H54 (cell line): ENCODE data around the gene JAM3.
"Not testable (repeated sequence)": the region's sequence is repeated elsewhere in the genome, so short reads cannot be mapped to it uniquely, and the experiment has no call there.

Source experiments
- DNase-seq: peaks from one replicate; pipeline ENCODE4 v3.0.0; 2011; ENCODE audit warnings: low spot score, mixed read lengths; ENCODE audit not compliant: insufficient read length
- FAIRE-seq: peaks from 3 replicates; lab custom pipeline; 2011; peaks lifted over from hg19 to GRCh38; lab: Jason Lieb, UNC
- POLR2A ChIP-seq: IDR thresholded peaks from 2 replicates; pipeline ENCODE4 v1.6.1; 2011; ENCODE audit warnings: low read depth, mild to moderate bottlenecking, low read length

JAM3 gene

GRCh38 chr11:134170177-134170918, 101.5 kb downstream of the JAM3 start:
- DNase-seq = no peak
- no peak for TF ChIP-seq POLR2A
- no peak for FAIRE-seq

DNA sequence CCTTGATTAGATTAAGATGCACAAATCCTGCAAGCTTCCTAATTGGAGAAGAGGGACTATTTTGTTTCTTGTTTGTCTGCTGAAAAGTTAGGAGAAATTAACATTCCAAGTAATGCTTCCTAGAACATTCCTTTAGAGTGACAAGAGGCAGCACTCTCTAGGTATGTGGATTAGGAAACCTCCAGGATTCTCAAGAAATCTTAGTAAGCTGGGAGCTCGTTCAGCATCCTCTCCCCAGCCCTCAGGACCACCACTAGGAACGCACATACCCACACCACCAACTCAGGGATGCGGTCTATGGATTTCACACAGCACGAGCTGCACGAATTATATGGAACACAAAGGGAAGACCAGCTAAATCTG, 102.0 kb downstream of the JAM3 start:
- FAIRE-seq = no peak
- TF ChIP-seq POLR2A = no peak
- no peak for DNase-seq

DNA sequence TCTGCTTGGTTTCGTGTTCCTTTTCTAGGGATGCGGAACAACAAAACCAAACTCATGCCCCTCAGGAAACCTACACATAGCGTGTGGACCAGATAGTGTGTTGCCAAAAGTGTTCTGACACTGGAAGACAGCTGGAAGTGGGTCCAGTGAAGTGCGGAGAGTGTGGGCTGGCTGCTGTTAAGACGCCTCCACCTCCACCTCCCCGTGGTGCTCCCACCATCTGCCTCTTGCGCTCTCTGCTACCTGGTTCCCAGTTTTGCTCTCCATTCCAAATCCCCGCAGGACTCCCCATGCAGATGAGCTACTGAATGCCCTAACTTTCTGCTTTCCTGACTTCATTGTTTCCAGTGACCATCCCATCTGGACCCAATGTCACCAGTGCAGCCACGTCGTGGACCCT, 103.1 kb downstream of the JAM3 start:
- no peak for TF ChIP-seq POLR2A
- FAIRE-seq (no peak), DNase-seq (no peak)

GRCh38 chr11:134173296-134173695, 104.4 kb downstream of the JAM3 start:
- FAIRE-seq (no peak), DNase-seq (no peak)

DNA sequence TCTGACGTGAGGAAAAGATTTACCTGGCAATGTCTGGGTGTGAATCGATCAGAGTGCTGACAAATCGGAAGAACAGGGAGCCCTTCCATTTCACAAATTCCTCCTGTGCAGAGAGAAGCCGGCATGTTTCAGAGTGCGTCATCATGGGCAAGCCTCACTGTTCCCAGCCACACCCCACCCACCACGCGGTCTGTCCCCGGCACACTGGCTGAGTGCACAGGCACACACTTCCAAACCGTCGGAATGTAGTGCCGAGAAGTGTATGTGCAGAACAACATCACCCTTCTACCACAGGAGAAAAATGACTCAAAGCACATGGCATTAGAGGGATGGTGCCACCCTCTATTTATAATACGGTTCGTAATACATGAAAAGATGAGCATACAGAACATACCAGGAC, 107.4 kb downstream of the JAM3 start:
- FAIRE-seq (no peak), DNase-seq (no peak)
- no peak for TF ChIP-seq POLR2A

More at GRCh38 chr11:134173296-134173695, 104.4 kb downstream of the JAM3 start:
- TF ChIP-seq POLR2A = no peak

- TF ChIP-seq POLR2A = no peak
- FAIRE-seq (no peak), DNase-seq (no peak)
Measured at GRCh38 chr11:134178032-134178674, 109.3 kb downstream of the JAM3 start.

- no peak for TF ChIP-seq POLR2A
- DNase-seq (no peak), FAIRE-seq (no peak)
Measured at GRCh38 chr11:134181707-134182106, 112.8 kb downstream of the JAM3 start.

GRCh38 chr11:134188092-134188491, 119.2 kb downstream of the JAM3 start:
- not testable (repeated sequence) for FAIRE-seq, DNase-seq

GRCh38 chr11:134196756-134197155, 127.9 kb downstream of the JAM3 start:
- FAIRE-seq = no peak
- DNase-seq = no peak
- TF ChIP-seq POLR2A = no peak

DNA sequence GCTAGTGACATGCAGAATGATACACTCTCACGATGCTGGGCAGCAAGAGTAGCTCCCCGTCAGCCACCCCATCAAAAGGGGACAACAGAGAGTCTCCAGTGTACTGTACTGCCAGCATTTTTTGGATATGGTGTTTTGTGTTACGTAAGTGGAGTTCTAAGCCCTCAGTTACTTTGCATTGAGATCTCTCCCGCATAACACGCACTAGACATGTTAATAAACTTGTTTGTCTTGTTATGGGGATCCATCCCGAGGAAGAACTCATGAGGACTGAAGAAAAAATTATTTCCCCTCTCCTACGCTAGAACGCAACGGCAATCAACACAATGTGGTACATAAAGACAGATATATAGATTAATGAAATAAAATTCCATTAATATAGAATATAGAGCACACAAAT, 130.7 kb downstream of the JAM3 start:
- DNase-seq (no peak), FAIRE-seq (no peak)
- TF ChIP-seq POLR2A = no peak

- DNase-seq = no peak
- FAIRE-seq = no peak
- TF ChIP-seq POLR2A = no peak
Measured at GRCh38 chr11:134200688-134201087, 131.8 kb downstream of the JAM3 start.
